ENCODE data around the gene HSPA6.
A peak's percentile ranks its signal among the peaks of the same experiment; 100 is the strongest.
"Not testable (repeated sequence)": the region's sequence is repeated elsewhere in the genome, so short reads cannot be mapped to it uniquely, and the experiment has no call there.

The HSPA6 gene

GRCh38 chr1:161525321-161525720 lies 981 bp downstream of the HSPA6 start:
- H3K27me3 ChIP-seq (ENCODE audit: control insufficient read depth, insufficient read depth, low read length) = peaks cover 22% of the 10 kb centered on the region
- not testable (repeated sequence) for H3K4me1 ChIP-seq (ENCODE audit: control insufficient read depth, insufficient read depth, low read length); H3K36me3 ChIP-seq (ENCODE audit: control insufficient read depth, insufficient read depth, low read length); H3K27ac ChIP-seq (ENCODE audit: low read depth, low read length); H3K9me3 ChIP-seq (ENCODE audit: control insufficient read depth, insufficient read depth, low read length); H3K9ac ChIP-seq (ENCODE audit: low read depth, low read length)
- H3K4me3 ChIP-seq (ENCODE audit: low read depth, low read length) = peak overlapping the region; percentile 65

- not testable (repeated sequence) for H3K27ac ChIP-seq (ENCODE audit: low read depth, low read length); H3K9ac ChIP-seq (ENCODE audit: low read depth, low read length); H3K4me3 ChIP-seq (ENCODE audit: low read depth, low read length); H3K4me1 ChIP-seq (ENCODE audit: control insufficient read depth, insufficient read depth, low read length); H3K36me3 ChIP-seq (ENCODE audit: control insufficient read depth, insufficient read depth, low read length); H3K9me3 ChIP-seq (ENCODE audit: control insufficient read depth, insufficient read depth, low read length)
- H3K27me3 ChIP-seq (ENCODE audit: control insufficient read depth, insufficient read depth, low read length) = peaks cover 22% of the 10 kb centered on the region
Measured at GRCh38 chr1:161525918-161526317, 1.6 kb downstream of the HSPA6 start.

- peaks cover 11% of the 10 kb centered on the region for H3K4me1 ChIP-seq (ENCODE audit: control insufficient read depth, insufficient read depth, low read length)
- H3K27me3 ChIP-seq (ENCODE audit: control insufficient read depth, insufficient read depth, low read length) = peaks cover 30% of the 10 kb centered on the region
- H3K36me3 ChIP-seq (ENCODE audit: control insufficient read depth, insufficient read depth, low read length); H3K9ac ChIP-seq (ENCODE audit: low read depth, low read length); H3K9me3 ChIP-seq (ENCODE audit: control insufficient read depth, insufficient read depth, low read length); H3K27ac ChIP-seq (ENCODE audit: low read depth, low read length); H3K4me3 ChIP-seq (ENCODE audit: low read depth, low read length): not testable (repeated sequence)
Measured at GRCh38 chr1:161528550-161528949, 4.2 kb downstream of the HSPA6 start.

- H3K9ac ChIP-seq (ENCODE audit: low read depth, low read length); H3K9me3 ChIP-seq (ENCODE audit: control insufficient read depth, insufficient read depth, low read length); H3K36me3 ChIP-seq (ENCODE audit: control insufficient read depth, insufficient read depth, low read length); H3K27ac ChIP-seq (ENCODE audit: low read depth, low read length): not testable (repeated sequence)
- Histone ChIP-seq H3K27me3 (ENCODE audit: control insufficient read depth, insufficient read depth, low read length) (peaks cover 30% of the 10 kb centered on the region), H3K4me1 (ENCODE audit: control insufficient read depth, insufficient read depth, low read length) (peaks cover 11% of the 10 kb centered on the region), H3K4me3 (ENCODE audit: low read depth, low read length) (peak overlapping the region; percentile 98)
Measured at GRCh38 chr1:161529463-161530104, 5.2 kb downstream of the HSPA6 start.

- not testable (repeated sequence) for H3K36me3 ChIP-seq (ENCODE audit: control insufficient read depth, insufficient read depth, low read length); H3K27ac ChIP-seq (ENCODE audit: low read depth, low read length); H3K9ac ChIP-seq (ENCODE audit: low read depth, low read length); H3K9me3 ChIP-seq (ENCODE audit: control insufficient read depth, insufficient read depth, low read length)
- H3K4me3 ChIP-seq (ENCODE audit: low read depth, low read length) = peak overlapping the region; percentile 98
- peaks cover 11% of the 10 kb centered on the region for H3K4me1 ChIP-seq (ENCODE audit: control insufficient read depth, insufficient read depth, low read length)
- H3K27me3 ChIP-seq (ENCODE audit: control insufficient read depth, insufficient read depth, low read length) = peaks cover 25% of the 10 kb centered on the region
Measured at GRCh38 chr1:161530158-161530557, 5.8 kb downstream of the HSPA6 start.

GRCh38 chr1:161530671-161531641 lies 6.6 kb downstream of the HSPA6 start:
- peak overlapping the region; percentile 73 for H3K27ac ChIP-seq (ENCODE audit: low read depth, low read length)
- H3K9ac ChIP-seq (ENCODE audit: low read depth, low read length) = peak overlapping the region; percentile 75

GRCh38 chr1:161531986-161532643 lies 7.8 kb downstream of the HSPA6 start:
- Histone ChIP-seq H3K9ac (ENCODE audit: low read depth, low read length) (no peak overlapping the region), H3K4me1 (ENCODE audit: control insufficient read depth, insufficient read depth, low read length) (peaks cover 11% of the 10 kb centered on the region), H3K9me3 (ENCODE audit: control insufficient read depth, insufficient read depth, low read length) (no peaks in the 10 kb centered on the region), H3K27me3 (ENCODE audit: control insufficient read depth, insufficient read depth, low read length) (peaks cover 7% of the 10 kb centered on the region; the same call in 1 of the 2 replicates), H3K4me3 (ENCODE audit: low read depth, low read length) (peak overlapping the region; percentile 98), H3K27ac (ENCODE audit: low read depth, low read length) (peak overlapping the region; percentile 28), H3K36me3 (ENCODE audit: control insufficient read depth, insufficient read depth, low read length) (no peaks in the 10 kb centered on the region)

More at GRCh38 chr1:161530671-161531641, 6.6 kb downstream of the HSPA6 start:
- peaks cover 11% of the 10 kb centered on the region for H3K4me1 ChIP-seq (ENCODE audit: control insufficient read depth, insufficient read depth, low read length)
- not testable (repeated sequence) for H3K9me3 ChIP-seq (ENCODE audit: control insufficient read depth, insufficient read depth, low read length); H3K36me3 ChIP-seq (ENCODE audit: control insufficient read depth, insufficient read depth, low read length)
- peak overlapping the region; percentile 98 for H3K4me3 ChIP-seq (ENCODE audit: low read depth, low read length)
- H3K27me3 ChIP-seq (ENCODE audit: control insufficient read depth, insufficient read depth, low read length) = peaks cover 18% of the 10 kb centered on the region

- H3K9ac ChIP-seq (ENCODE audit: low read depth, low read length); H3K27me3 ChIP-seq (ENCODE audit: control insufficient read depth, insufficient read depth, low read length); H3K36me3 ChIP-seq (ENCODE audit: control insufficient read depth, insufficient read depth, low read length); H3K9me3 ChIP-seq (ENCODE audit: control insufficient read depth, insufficient read depth, low read length): not testable (repeated sequence)
- H3K4me1 ChIP-seq (ENCODE audit: control insufficient read depth, insufficient read depth, low read length) = peaks cover 11% of the 10 kb centered on the region
- peak overlapping the region; percentile 28 for H3K27ac ChIP-seq (ENCODE audit: low read depth, low read length)
- H3K4me3 ChIP-seq (ENCODE audit: low read depth, low read length) = peak overlapping the region; percentile 98
Measured at GRCh38 chr1:161532644-161533567, 8.6 kb downstream of the HSPA6 start.

GRCh38 chr1:161537068-161537669 lies 12.8 kb downstream of the HSPA6 start:
- not testable (repeated sequence) for H3K9me3 ChIP-seq (ENCODE audit: control insufficient read depth, insufficient read depth, low read length); H3K9ac ChIP-seq (ENCODE audit: low read depth, low read length); H3K27ac ChIP-seq (ENCODE audit: low read depth, low read length); H3K36me3 ChIP-seq (ENCODE audit: control insufficient read depth, insufficient read depth, low read length); H3K4me3 ChIP-seq (ENCODE audit: low read depth, low read length)
- Histone ChIP-seq H3K27me3 (ENCODE audit: control insufficient read depth, insufficient read depth, low read length) (peaks cover 15% of the 10 kb centered on the region), H3K4me1 (ENCODE audit: control insufficient read depth, insufficient read depth, low read length) (peaks cover 11% of the 10 kb centered on the region)

GRCh38 chr1:161538925-161539479 lies 14.7 kb downstream of the HSPA6 start:
- Histone ChIP-seq H3K4me3 (ENCODE audit: low read depth, low read length) (peak overlapping the region; percentile 72), H3K27me3 (ENCODE audit: control insufficient read depth, insufficient read depth, low read length) (peaks cover 14% of the 10 kb centered on the region)
- H3K9ac ChIP-seq (ENCODE audit: low read depth, low read length); H3K36me3 ChIP-seq (ENCODE audit: control insufficient read depth, insufficient read depth, low read length); H3K4me1 ChIP-seq (ENCODE audit: control insufficient read depth, insufficient read depth, low read length); H3K9me3 ChIP-seq (ENCODE audit: control insufficient read depth, insufficient read depth, low read length); H3K27ac ChIP-seq (ENCODE audit: low read depth, low read length): not testable (repeated sequence)
